GM12891 (cell line): ENCODE data around the gene USP7.

Source experiments
- PAX5 ChIP-seq: IDR thresholded peaks from 2 replicates; pipeline ENCODE4 v1.6.1; 2011; ENCODE audit warnings: low read length, moderate library complexity, mild to moderate bottlenecking; ENCODE audit not compliant: insufficient read depth, severe bottlenecking
- POLR2A ChIP-seq: IDR thresholded peaks from 2 replicates; pipeline ENCODE4 v1.6.1; 2011; ENCODE audit warnings: low read depth, low read length, control low read depth
- POLR2AphosphoS5 ChIP-seq: IDR thresholded peaks from 2 replicates; pipeline ENCODE4 v1.6.1; 2011; ENCODE audit warnings: low read depth, low read length, control low read depth
- POU2F2 ChIP-seq: IDR thresholded peaks from 2 replicates; pipeline ENCODE4 v1.6.1; 2011; ENCODE audit warnings: low read depth, mild to moderate bottlenecking, control low read depth, low read length, moderate library complexity
- SPI1 ChIP-seq: IDR thresholded peaks from 2 replicates; pipeline ENCODE4 v1.6.1; 2011; ENCODE audit warnings: low read depth, low read length, control low read depth
- TAF1 ChIP-seq: IDR thresholded peaks from 2 replicates; pipeline ENCODE4 v1.6.1; 2011; ENCODE audit warnings: low read depth, low read length, control low read depth

DNA sequence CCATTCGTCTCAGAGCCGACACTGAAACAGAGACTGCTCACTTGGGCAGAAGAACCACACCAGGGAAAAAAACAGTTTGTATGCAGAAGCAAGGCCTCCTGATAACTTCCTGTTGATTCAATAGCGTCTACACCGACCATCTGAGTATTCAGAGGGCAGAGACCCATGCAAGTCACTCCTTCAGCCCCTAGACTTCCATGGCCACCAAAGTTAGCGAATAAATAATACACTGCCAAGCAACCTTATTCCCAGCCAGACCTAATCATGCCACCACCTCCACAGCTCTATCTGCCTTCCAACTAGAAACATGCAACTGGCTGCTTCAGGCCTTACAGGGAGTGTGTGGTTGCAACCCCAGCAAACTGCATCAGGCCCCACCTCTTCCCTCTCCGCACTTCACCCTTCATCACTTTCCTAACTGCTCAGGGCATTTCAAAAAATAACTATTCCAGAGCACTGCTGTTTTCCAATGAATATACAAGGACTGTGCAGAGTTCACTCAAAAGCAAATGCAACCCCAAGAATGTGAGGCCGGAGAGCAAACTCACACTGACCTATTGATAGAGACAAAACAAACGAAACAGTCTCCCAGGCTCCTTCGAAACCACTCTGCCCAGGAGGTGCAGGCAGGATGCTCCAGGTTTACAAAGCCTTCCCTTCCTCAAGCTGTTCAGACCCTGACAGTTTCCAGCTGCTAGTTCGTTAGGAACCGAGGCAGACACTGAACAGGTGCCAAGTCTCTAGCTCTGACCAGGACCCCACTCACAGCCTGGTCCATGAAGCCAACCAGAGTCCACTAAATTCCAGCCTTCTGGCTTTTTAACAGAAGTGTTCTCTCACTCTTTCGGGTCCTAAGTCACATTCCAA lies 3.6 kb downstream of the USP7 start:
- TF ChIP-seq POU2F2 (no peak), POLR2A (no peak), POLR2AphosphoS5 (no peak), SPI1 (no peak), TAF1 (no peak), PAX5 (no peak)
